Tibial artery (tissue), 4 donors: ENCODE measurements around the gene SLMAP.
A peak's percentile ranks its signal among the peaks of the same experiment; 100 is the strongest.

Experiments
- DNase-seq, 2 donors: peaks; one replicate each; pipeline ENCODE4 v3.0.0-alpha.2; 2019
- H3K27ac ChIP-seq, 2 donors: fragments of 200-600 bp; sonication (generic) in 1 of 2; 1 replicate in 1 of 2; 2 replicates in 1 of 2; pipeline ENCODE4 v1.5.1; 2018 to 2019; ENCODE audit warnings: mild to moderate bottlenecking in 1 of 2
- H3K27me3 ChIP-seq, 2 donors: fragments of 200-600 bp; sonication (generic) in 1 of 2; one replicate each; pipeline versions ENCODE4 v1.5.1 to v1.6.0; 2016 to 2019
- H3K36me3 ChIP-seq, 3 donors: fragments of 200-600 bp; sonication (generic) in 2 of 3; one replicate each; pipeline ENCODE4 v1.5.1; 2016 to 2019; ENCODE audit warnings: mild to moderate bottlenecking in 2 of 3
- H3K4me1 ChIP-seq, 4 donors: fragments of 200-600 bp; sonication (generic) in 2 of 4; 1 replicate in 3 of 4; 2 replicates in 1 of 4; pipeline ENCODE4 v1.5.1; 2016 to 2019
- H3K4me3 ChIP-seq, 2 donors: fragments of 200-600 bp; sonication (generic) in 1 of 2; 1 replicate in 1 of 2; 2 replicates in 1 of 2; pipeline ENCODE4 v1.5.1; 2018 to 2019; ENCODE audit warnings: mild to moderate bottlenecking in 2 of 2
- H3K9me3 ChIP-seq, 3 donors: fragments of 200-600 bp; sonication (generic) in 1 of 3; one replicate each; pipeline ENCODE4 v1.5.1; 2016 to 2019
- CTCF ChIP-seq, 2 experiments: fragments of 200-600 bp in 1 of 2; fragments of 450-650 bp in 1 of 2; IDR thresholded peaks; one replicate each; pipeline ENCODE4 v1.5.1; 2017 to 2019; ENCODE audit warnings: antibody characterized with exemption in 2 of 2, mild to moderate bottlenecking in 1 of 2, moderate library complexity in 1 of 2
- intact Hi-C: fragments of 100-400 bp; cut with DNase I; formaldehyde crosslinking; loops from one replicate; pipeline ENCODE4 v1.15.0; 2023; ENCODE audit warnings: low total_unique reads

Gene SLMAP

DNA sequence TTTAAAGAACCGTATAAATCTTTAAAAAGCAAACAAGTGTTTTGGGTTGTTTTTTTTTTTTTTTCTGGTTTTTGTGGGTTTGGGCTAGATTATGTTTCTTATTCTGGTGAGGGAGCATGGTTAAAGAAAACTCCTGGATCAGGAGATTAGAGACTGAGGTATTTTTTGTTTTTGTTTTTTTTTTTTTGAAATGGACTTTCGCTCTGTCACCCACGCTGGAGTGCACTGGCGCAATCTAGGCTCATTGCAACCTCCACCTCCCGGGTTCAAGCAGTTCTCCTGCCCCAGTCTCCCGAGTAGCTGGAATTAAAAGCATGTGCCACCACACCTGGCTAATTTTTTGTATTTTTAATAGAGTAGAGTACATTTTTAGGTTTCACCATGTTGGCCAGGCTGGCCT is 95.2 kb downstream of the SLMAP start:
- Histone ChIP-seq H3K36me3 (peaks cover 0 to 8% (median 0%) of the 10 kb centered on the region in 3 donors), H3K4me3 (no peak overlapping the region), H3K27ac (no peak overlapping the region), H3K27me3 (no peaks in the 10 kb centered on the region), H3K9me3 (no peaks in the 10 kb centered on the region), H3K4me1 (no peaks in the 10 kb centered on the region)
- DNase-seq, result no peak
- TF ChIP-seq CTCF (IDR thresholded peaks at IDR 0.05), result no peak
- intact Hi-C loops, result no loop called here

DNA sequence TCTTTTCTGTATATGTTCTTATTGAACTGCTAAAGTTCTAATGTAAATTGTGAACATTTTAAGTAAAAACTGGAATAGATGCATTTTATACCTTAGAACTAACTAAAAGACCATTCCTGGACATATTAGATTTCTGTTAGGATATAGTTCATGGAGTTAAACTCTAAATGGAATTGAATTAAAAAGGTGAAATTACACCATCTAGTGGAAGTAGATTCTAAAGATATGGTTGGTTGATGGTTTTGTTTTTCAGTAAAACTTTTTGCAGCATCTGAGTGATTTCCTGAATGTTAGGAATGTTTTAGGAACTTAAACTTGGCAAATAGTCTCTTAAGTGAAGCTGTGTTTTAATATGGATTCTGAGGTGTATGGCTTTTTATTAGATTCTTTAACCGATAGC is 96.8 kb downstream of the SLMAP start:
- Histone ChIP-seq H3K27ac (no peak overlapping the region), H3K27me3 (no peaks in the 10 kb centered on the region), H3K4me1 (no peaks in the 10 kb centered on the region), H3K36me3 (peaks cover 0 to 8% (median 0%) of the 10 kb centered on the region in 3 donors), H3K9me3 (no peaks in the 10 kb centered on the region), H3K4me3 (no peak overlapping the region)
- intact Hi-C loops, result no loop called here
- TF ChIP-seq CTCF (IDR thresholded peaks at IDR 0.05), result peak; percentile 24 to 27
- DNase-seq, result no peak

GRCh38 chr3:57855281-57855680 is 99.2 kb downstream of the SLMAP start:
- Histone ChIP-seq H3K9me3 (no peaks in the 10 kb centered on the region), H3K4me3 (no peak overlapping the region), H3K4me1 (no peaks in the 10 kb centered on the region), H3K27ac (no peak overlapping the region), H3K36me3 (peaks cover 6 to 29% (median 10%) of the 10 kb centered on the region in 3 donors), H3K27me3 (no peaks in the 10 kb centered on the region)
- intact Hi-C loops, result no loop called here
- DNase-seq, result no peak
- no peak for TF ChIP-seq CTCF (IDR thresholded peaks at IDR 0.05)

GRCh38 chr3:57855943-57856342 is 99.8 kb downstream of the SLMAP start:
- no peak overlapping the region for H3K4me3 ChIP-seq
- TF ChIP-seq CTCF (IDR thresholded peaks at IDR 0.05), result no peak
- no peak overlapping the region for H3K27ac ChIP-seq
- H3K9me3 ChIP-seq, result no peaks in the 10 kb centered on the region
- no peaks in the 10 kb centered on the region for H3K4me1 ChIP-seq
- intact Hi-C loops, result no loop called here
- no peak for DNase-seq
- no peaks in the 10 kb centered on the region for H3K27me3 ChIP-seq
- H3K36me3 ChIP-seq, result peaks cover 6 to 27% (median 10%) of the 10 kb centered on the region in 3 donors

GRCh38 chr3:57856675-57857074 is 100.6 kb downstream of the SLMAP start:
- no peaks in the 10 kb centered on the region for H3K4me1 ChIP-seq
- intact Hi-C loops, result no loop called here
- no peaks in the 10 kb centered on the region for H3K27me3 ChIP-seq
- no peak for DNase-seq
- no peak for TF ChIP-seq CTCF (IDR thresholded peaks at IDR 0.05)
- H3K9me3 ChIP-seq, result no peaks in the 10 kb centered on the region
- no peak overlapping the region for H3K27ac ChIP-seq
- H3K4me3 ChIP-seq, result no peak overlapping the region
- H3K36me3 ChIP-seq, result peaks cover 6 to 30% (median 10%) of the 10 kb centered on the region in 3 donors

DNA sequence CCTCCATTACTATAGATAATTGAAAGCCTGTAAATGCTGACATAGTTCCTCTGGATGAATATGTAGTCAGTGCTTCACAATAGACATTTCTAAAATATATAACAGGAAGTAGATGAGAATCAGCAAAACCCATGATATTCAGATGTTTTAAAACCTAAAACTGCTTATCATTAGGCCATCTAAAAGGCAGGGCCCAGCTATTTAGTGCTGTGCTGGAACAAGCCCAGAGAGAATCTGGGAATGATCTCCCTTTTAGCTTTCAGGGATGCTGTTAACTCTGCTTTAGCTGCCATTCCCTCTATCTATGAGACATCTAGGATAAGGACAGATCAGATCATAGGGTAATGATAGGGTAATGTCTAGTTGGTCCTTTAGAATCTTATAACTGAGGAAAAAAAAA is 106.8 kb downstream of the SLMAP start:
- H3K36me3 ChIP-seq, result peaks cover 11 to 63% (median 18%) of the 10 kb centered on the region in 3 donors
- H3K9me3 ChIP-seq, result no peaks in the 10 kb centered on the region
- H3K27ac ChIP-seq, result no peak overlapping the region
- H3K4me1 ChIP-seq, result peaks cover 0 to 3% (median 0%) of the 10 kb centered on the region in 4 donors
- DNase-seq, result no peak
- H3K27me3 ChIP-seq, result no peaks in the 10 kb centered on the region
- intact Hi-C loops, result loop anchor here (10.0 kb wide), 1 partner anchor 302 kb away; no protein-coding TSS in a partner anchor
- no peak for TF ChIP-seq CTCF (IDR thresholded peaks at IDR 0.05)
- H3K4me3 ChIP-seq, result no peak overlapping the region
